Parathyroid adenoma (tissue), 2 donors: Measurements from ENCODE around the gene RXFP3.

Experiments used
- H2AFZ ChIP-seq: fragments of 300-600 bp; sonication (generic); one replicate; pipeline ENCODE4 v1.7.0; 2017; ENCODE audit warnings: antibody characterized with exemption, mild to moderate bottlenecking
- H3K27ac ChIP-seq: fragments of 300-600 bp; sonication (generic); one replicate; pipeline ENCODE4 v1.7.0; 2017
- H3K27me3 ChIP-seq: fragments of 300-600 bp; sonication (generic); one replicate; pipeline ENCODE4 v1.7.0; 2017; ENCODE audit warnings: low read length; ENCODE audit not compliant: control insufficient read depth, insufficient read depth
- H3K36me3 ChIP-seq: fragments of 300-600 bp; sonication (generic); one replicate; pipeline ENCODE4 v1.7.0; 2017; ENCODE audit warnings: low read length; ENCODE audit not compliant: control insufficient read depth, insufficient read depth
- H3K4me1 ChIP-seq: fragments of 300-600 bp; sonication (generic); one replicate; pipeline ENCODE4 v1.7.0; 2017; ENCODE audit warnings: control low read depth
- H3K4me2 ChIP-seq: fragments of 300-600 bp; sonication (generic); one replicate; pipeline ENCODE4 v1.7.0; 2017; ENCODE audit warnings: low read length
- H3K4me3 ChIP-seq: fragments of 300-600 bp; sonication (generic); one replicate; pipeline ENCODE4 v1.7.0; 2017; ENCODE audit warnings: low read depth, low read length
- H3K79me2 ChIP-seq: fragments of 300-600 bp; sonication (generic); one replicate; pipeline ENCODE4 v1.7.0; 2017; ENCODE audit warnings: control low read depth
- H3K9ac ChIP-seq: fragments of 300-600 bp; sonication (generic); one replicate; pipeline ENCODE4 v1.7.0; 2017; ENCODE audit warnings: mild to moderate bottlenecking
- H3K9me3 ChIP-seq: fragments of 300-600 bp; sonication (generic); one replicate; pipeline ENCODE4 v1.7.0; 2017; ENCODE audit warnings: low read length; ENCODE audit not compliant: control insufficient read depth
- CTCF ChIP-seq: fragments of 300-600 bp; sonication (generic); IDR thresholded peaks from one replicate; pipeline ENCODE4 v1.7.0; 2017; ENCODE audit warnings: antibody characterized with exemption, mild to moderate bottlenecking
- donor health status: primary hyperparathyroidism.

RXFP3 gene

GRCh38 chr5:33964132-33964700 lies 28.0 kb downstream of the RXFP3 start:
- H3K9ac ChIP-seq, result no peak overlapping the region
- H3K9me3 ChIP-seq, result no peaks in the 10 kb centered on the region
- no peaks in the 10 kb centered on the region for H3K36me3 ChIP-seq
- H3K27ac ChIP-seq, result no peak overlapping the region
- no peaks in the 10 kb centered on the region for H3K27me3 ChIP-seq
- H3K4me1 ChIP-seq, result no peaks in the 10 kb centered on the region
- no peaks in the 10 kb centered on the region for H3K79me2 ChIP-seq
- H3K4me2 ChIP-seq, result no peak overlapping the region
- H2AFZ ChIP-seq, result no peak overlapping the region
- TF ChIP-seq CTCF, result no peak
- no peak overlapping the region for H3K4me3 ChIP-seq

GRCh38 chr5:33966805-33967204 lies 30.6 kb downstream of the RXFP3 start:
- Histone ChIP-seq H3K27me3 (no peaks in the 10 kb centered on the region), H2AFZ (no peak overlapping the region), H3K9ac (no peak overlapping the region), H3K9me3 (no peaks in the 10 kb centered on the region), H3K4me2 (no peak overlapping the region), H3K4me1 (no peaks in the 10 kb centered on the region), H3K27ac (no peak overlapping the region), H3K4me3 (no peak overlapping the region), H3K36me3 (no peaks in the 10 kb centered on the region), H3K79me2 (no peaks in the 10 kb centered on the region)
- no peak for TF ChIP-seq CTCF

- Histone ChIP-seq H3K27ac (no peak overlapping the region), H2AFZ (no peak overlapping the region), H3K79me2 (no peaks in the 10 kb centered on the region), H3K9me3 (no peaks in the 10 kb centered on the region), H3K27me3 (no peaks in the 10 kb centered on the region), H3K9ac (no peak overlapping the region), H3K4me3 (no peak overlapping the region), H3K36me3 (no peaks in the 10 kb centered on the region), H3K4me1 (no peaks in the 10 kb centered on the region), H3K4me2 (no peak overlapping the region)
- no peak for TF ChIP-seq CTCF
Measured at GRCh38 chr5:33968211-33969005, 32.2 kb downstream of the RXFP3 start.

GRCh38 chr5:33969572-33970452 lies 33.6 kb downstream of the RXFP3 start:
- Histone ChIP-seq H3K4me3 (no peak overlapping the region), H3K27ac (no peak overlapping the region), H3K9ac (no peak overlapping the region), H3K9me3 (no peaks in the 10 kb centered on the region), H3K36me3 (no peaks in the 10 kb centered on the region), H3K79me2 (no peaks in the 10 kb centered on the region), H3K4me2 (no peak overlapping the region), H3K27me3 (no peaks in the 10 kb centered on the region), H3K4me1 (no peaks in the 10 kb centered on the region), H2AFZ (peak overlapping the region; percentile 1)
- TF ChIP-seq CTCF, result peak; percentile 27
